NCI-H1694 treated with DMSO at 0.1 percent for 48 hours (cell line): ENCODE data around the gene MFAP3L.
"Not testable (repeated sequence)": the region's sequence is repeated elsewhere in the genome, so short reads cannot be mapped to it uniquely, and the experiment has no call there.

Source experiments
- DNase-seq: peaks from one replicate; lab custom pipeline; 2025; lab: John Stamatoyannopoulos, UW

The MFAP3L gene

DNA sequence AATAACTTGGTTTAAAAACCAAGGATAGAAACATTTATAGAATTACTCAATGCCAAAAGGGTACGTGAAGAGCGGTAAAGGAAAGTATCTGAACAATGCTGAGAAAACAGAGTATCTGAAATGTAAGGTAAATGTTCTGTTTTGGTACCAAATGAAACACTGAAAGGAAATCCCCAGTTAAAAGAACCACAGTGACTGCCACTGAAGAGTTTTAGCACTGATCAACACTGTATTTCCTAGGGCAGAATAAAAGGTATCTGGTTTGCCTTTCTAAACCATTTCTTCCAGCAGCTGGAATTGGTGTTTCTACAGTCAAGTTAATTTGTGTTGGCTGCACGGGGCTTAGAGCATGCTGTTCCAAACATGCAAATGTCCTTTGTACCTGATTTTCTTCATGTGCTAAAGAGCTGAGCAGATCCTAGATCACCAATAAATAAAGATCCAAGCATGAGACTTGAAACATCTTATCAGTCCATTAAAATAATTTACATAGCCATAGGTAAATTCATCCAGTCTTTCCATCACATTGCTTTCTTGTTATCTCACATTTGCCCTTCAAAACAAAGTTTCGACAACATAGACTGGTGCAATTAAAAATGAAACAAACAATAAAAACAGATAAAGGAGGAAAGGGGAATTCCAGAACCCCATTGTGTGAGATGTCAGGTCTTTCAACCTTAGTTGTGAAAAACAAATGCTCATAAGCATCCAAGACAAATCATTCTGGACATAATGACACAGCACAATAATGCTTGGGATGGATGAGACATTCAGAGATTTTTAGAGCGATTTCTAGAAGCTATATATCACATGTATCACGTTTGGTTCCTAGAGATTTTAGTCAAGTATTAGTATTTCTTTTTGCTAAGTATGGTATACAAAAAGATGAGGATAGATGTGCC, 38.6 kb downstream of the MFAP3L start:
- no peak for DNase-seq

DNA sequence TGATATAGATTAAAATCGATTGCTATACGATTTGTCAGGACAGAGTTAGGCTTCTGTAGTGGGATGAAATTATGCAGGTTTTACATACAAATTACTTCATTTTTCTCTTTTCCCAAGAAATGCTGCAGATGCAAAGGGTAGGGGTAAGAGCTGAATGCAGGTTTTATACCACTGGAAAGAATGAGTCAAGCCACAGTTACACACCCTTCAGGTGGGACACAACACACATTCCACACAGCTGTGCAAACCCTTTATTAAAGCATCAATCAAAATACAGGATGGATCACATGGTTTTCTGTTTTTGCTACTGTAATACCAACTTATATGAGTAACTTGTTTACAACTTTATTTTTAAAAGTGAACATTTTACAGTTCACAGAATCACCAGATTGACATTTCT, 39.8 kb downstream of the MFAP3L start:
- no peak for DNase-seq

DNA sequence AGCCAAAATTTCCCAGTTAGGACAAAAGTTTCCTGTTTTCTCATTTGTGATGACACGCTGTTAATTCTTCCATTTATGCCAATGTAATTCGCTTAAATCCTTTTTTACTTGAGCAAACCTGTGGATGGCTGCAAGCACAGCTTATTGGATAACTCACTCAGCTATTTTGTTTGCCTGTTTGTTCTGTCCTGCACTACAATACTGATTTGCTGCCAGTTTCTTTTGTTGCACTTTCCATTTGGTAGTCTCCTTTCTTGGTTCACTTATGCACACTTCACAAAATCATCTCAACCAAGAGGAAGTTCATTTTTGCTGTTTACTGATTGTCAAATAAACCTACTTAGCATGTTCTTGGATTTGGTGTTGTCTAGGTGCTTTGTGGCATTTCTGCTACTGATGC, 40.3 kb downstream of the MFAP3L start:
- no peak for DNase-seq

DNA sequence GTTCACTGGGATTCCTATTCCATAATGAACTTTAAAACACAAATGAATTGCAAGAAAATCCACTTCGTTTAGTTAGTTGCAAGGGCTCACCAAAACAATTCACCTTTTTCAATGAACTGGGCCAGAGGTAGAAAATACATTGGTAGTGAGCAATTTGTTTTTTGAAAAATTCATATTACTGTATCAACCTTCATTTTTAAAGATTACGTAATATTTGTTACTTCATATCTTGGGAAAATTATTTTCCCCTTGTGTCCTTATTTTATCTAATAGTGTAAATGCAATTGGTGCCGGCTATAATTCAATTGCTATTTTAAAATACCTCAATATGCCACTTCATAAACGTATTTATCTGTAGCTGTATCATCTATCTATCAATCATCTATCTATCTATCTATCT, 41.5 kb downstream of the MFAP3L start:
- no peak for DNase-seq

DNA sequence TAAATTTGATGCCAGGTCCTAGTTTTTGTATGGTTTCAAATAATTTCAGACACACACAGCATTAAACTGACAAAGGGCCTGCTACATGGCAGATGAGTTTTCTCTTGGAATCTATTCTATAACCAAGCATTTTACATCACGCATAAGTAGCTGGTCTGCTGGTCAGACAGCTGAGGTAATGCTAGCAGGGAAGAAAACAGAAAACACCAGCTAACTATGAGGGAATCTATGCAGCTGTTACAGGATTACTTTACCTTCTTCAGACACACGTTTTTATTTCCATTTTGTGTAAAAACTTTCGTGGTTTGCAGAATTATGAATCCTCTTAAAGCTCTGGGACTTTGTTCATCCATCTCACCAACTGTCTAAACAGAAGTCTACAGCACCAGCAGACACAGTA, 42.0 kb downstream of the MFAP3L start:
- no peak for DNase-seq

DNA sequence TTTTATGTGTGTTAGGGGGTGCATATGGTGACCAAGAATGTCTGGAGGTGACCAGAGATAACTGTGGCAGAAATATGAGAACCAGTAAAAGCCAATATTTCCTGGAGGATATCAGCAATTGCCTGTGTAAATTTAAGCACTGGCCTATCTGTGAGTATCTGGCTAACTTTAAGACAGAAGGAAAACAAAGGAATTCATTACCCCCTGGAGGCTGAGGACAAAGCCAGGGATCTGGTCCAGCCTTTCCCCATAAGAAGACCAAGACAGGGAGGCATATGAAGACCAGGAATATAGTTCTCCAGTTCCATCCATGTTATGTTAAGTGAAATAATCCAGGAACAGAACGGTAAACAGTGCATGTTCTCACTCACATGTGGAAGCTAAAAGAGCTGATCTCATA, 49.2 kb downstream of the MFAP3L start:
- DNase-seq, result no peak

DNA sequence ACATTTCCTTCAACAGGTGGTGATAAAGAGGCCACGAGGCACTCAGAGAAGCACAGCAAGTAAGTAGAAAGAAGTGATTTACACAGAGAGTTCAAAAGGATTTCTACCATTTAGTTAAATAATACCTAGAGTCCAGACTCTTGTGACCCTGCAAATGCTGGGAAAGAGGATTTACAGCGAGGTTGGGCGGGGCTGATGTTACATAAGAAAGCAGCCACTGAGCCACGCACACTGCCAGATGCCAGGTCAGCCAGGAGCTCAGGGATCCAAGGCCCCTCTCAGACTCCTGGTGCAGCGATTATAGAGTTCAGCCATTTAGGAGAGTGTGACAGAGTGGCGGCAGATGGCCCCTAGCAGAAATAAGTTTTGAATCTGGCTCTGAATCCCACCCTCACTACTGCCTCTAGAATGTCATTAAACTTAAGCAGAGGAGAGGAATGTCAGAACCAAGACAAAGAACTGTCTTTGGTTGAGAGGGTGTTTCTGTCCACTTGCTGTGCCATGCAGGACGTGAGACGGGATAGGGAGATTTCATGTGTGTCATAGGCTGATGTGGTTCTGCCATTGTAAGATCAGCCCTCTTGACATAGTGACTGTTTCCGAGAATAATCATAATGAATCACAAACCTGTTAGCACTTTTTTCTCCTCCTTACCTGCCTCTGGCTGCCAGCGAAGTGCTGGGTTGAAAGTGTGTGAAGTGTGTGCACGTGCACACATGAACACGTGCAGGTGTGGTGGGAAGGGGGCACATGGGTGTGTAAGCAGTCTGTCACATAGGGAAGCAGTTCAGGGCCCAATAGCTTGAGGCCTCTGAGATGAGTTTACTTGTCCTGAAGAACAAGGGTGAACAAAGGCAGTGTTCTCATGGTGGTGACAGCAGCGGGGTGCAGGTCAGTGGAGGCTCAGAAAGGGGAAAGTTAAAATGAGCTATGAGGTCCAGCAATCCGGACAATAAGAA, 50.1 kb downstream of the MFAP3L start:
- no peak for DNase-seq

DNA sequence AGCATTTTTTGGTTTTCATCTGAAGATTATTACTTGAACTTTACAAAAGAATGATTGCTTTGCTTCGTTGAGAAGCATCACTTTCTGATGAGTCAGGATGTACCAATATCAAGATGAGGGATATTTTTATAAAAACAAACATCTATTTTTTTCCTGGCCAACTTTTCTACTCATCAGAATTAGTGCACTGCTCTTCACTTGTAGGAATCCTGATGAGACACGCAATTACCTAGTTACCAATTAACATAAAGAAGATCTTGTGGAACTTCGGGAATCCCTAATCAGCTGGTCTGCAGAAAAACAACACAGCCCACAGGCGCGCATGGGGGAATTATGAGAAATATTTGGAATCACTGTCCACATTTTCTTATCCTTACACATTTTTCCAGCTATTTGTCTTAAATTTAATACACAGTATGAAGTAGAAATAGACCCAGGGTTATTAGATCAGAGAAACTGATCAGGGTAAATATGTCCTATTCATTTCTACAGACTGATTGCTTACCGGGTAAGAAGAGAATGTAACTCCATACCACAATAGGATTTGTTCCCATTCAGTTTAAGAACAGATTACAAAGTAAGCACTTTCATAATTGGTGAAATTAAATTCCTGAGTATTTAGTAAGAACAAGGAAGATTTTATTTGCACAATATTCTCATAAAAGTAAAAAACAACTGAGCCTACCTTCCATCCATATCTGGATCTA, 50.9 kb downstream of the MFAP3L start:
- no peak for DNase-seq

DNA sequence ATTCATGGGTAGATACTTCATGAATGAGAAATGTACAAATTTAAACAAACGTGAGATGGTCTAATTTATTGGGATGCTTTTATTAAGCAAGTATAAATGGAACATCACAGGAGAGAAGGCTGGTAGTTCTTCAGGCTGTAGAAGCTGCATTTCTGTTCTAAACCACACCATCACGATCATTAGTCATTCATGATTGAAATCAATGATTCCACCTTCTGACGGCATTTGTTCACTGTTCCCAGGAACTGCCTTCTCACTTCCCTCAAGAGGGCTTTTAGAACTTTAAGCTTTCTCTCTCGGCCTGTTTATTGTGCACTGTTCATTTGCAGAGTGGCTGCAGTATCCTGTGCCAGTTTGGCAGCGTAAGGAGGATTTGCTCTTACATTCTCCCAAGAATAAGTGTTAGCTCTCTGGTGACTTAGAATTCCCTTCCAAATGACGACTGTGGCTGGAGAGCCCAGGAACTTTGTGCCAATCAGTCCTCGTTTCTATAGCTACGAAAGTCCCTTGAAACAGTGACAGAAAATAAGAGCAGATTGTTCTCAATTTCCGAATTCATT, 54.7 kb downstream of the MFAP3L start:
- DNase-seq, result no peak

DNA sequence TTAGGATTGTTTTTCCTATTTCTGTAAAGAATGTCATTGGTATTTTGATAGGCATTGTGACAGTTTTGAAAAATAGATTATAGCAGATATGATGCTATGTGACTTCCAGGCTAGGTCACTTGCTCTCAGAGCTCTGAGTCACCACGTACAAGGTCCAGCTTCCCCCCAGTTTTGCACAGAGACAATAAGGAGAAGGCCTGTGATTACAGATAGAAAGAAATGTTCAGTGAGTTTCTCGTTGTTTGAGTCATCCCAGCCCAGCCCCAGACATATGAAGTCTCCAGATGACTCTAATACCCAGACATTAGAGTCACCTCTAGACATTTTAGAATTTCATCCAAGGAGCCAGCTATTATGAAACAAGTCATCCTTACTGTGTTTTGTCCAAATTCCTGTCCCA, 57.2 kb downstream of the MFAP3L start:
- no peak for DNase-seq

DNA sequence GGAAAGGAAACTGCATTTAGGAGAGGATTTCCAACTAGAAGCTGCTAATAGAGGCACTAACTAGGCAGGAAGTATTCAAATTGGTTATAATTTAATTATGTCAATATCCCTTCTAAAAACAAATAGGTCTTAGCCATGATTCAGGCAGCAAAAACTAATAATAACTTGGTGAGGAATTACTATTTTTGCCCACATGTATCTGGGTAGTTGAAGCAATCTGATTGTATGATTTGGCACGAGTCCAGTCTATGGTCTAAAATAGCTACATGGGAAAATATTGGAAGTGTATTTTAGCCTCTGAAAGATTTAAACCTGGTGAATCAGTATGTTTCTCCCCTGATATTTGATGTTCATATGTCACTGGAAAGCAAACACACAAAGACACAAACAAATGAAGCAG, 62.2 kb downstream of the MFAP3L start:
- no peak for DNase-seq

DNA sequence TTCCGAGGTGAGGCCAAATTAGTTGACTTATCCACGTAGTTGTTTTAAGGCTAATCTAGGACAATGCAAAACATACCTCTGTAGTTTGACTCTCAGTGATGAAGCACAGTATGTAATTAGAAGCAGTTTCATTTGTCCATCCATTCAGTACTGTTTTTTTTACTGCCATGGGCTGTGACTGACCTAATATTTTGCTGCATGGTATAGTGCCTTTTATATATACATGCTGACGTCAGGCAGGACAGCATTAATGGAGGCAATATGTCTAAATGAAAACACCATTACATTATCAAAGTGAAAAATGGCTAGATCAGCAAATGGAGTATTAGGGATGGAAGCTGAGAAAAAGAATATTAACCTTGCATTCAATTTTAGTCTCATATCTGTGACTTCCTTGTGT, 66.9 kb downstream of the MFAP3L start:
- no peak for DNase-seq

DNA sequence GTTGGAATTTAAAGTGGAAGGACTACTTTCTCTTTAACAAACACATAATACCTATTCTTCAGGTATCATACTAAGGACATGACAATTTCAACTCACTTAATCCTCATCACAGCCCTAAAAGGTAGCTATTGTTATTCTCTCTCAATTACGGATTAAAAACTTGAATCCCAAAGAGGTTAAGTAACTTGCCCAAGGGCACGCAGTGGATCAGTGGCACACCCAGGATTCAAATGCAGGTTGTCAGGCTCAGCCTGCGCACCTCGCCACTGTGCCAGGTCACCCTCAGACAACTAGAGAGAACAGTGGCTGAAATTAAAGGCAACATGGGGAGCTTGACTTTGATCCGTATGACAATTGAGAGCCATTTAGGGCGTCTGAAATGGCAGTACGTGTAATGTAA, 67.6 kb downstream of the MFAP3L start:
- no peak for DNase-seq

DNA sequence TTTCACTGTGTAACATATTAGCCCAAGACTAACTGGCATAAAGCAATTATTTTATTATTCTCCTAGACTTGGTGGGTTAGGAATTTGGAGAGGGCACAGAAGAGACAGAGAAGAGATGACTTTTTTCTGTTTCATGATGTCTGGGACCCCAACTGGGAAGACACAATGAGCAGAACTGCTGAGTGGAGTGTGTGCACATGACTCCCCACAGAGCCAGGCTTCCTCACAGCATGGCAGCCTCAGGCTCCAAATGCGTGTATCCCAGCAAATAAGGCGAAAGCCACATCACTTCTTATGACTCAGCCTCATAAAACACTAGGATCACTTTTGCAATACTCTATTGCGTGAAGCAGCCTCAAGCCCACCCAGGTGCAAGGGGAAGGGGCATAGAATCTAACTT, 68.4 kb downstream of the MFAP3L start:
- no peak for DNase-seq

DNA sequence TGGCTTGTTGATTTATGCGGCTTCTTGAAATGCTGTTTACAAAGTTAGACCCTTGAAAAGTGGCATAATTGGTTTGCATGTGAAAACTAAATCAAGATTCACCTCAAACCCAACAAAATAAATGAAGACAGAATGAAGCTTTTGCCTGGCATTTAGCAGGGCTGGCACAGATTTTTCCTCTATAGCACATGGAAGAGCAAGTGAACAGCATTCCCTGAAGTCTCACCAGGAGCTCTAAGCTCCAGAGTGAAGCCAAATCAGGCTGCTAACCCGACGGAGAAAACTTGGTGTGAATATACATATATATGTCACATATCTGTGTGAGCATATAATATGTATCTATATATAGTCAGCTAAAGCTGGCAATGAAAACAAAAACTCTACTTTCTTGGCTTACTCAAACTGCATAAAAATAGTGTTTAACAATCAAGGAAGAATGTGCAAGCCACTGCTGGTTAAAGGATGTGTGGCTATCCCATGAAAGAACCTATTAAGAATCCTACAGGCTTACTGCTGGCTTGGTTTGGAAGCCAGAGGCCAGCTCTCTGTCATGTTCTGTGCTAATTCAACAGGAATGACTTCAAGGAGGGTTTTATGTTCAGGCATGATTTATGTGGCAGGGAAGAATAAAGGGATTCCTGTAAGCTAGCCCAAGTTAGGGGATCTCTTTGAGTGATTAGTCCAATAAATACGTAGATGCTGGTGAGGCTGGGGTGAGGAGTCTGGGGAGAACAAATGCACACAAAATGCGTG, 69.9 kb downstream of the MFAP3L start:
- DNase-seq, result no peak

DNA sequence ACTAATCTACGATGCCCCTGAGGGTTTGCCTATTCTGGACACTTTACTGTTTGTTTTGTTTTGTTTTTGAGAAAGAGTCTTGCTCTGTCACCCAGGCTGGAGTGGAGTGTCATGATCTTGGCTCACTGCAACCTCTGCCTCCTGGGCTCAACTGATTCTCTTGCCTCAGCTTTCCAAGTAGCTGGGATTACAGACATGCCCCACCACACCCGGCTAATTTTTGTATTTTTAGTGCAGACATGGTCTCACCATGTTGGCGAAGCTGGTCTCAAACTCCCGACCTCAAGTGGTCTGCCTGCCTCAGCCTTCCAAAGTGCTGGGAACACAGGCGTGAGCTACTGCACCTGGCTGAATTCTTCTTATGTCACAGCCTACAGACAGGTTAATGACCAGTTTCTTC, 70.7 kb downstream of the MFAP3L start:
- DNase-seq, result no peak

DNA sequence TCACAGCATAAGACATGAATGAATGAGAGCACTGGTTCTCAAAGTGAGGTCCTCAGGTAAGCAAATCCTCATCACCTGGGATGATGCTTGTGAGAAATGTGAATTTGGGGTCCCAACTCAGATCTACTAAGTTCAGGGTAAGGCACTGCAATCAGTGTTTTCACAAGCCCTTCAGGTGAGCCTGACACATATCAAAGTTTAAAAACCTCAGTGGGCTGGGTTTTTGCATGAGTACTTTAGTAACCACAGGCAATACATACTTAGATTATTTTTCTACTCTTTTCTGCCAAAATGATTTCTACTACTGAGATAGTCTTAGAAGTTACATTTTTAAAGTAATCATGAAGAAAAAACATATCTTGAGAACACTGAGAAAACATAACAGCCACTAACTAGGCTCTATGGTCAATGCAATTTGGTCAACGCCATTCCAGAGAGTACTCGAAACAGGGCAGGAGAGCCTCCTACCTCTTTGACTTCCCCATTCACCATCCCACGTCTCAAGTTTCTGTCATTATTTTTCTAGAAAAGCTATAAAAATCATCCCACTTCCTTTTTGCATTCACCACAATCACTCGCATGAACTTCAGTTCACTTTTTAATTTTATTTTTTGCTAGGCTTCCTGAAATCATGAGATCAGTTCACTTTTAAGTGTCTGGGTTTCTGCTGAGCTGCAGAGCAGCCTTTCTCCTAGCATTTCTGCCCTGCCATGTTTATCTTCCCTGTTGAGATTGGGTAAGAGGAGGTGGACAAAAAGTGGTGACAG, 73.8 kb downstream of the MFAP3L start:
- DNase-seq, result no peak

DNA sequence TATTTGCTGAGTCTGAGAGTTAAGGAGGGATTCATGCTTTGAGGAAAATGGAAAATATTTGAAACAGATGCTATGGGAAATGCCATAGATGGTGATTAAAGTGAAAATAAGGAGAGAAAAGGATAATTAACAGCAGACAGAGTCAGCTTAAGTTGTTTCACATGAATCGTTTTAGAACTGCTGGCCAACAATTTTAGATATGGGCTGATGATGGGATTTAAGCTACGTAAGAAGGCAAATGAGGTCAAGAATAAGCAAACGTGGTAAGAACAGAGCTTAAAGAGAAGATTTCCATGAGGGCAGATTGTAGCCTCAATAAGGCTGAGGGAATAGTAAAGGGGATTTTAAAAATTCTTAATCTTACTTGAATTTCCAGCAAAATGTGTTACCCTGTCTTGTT, 77.9 kb downstream of the MFAP3L start:
- DNase-seq, result no peak

DNA sequence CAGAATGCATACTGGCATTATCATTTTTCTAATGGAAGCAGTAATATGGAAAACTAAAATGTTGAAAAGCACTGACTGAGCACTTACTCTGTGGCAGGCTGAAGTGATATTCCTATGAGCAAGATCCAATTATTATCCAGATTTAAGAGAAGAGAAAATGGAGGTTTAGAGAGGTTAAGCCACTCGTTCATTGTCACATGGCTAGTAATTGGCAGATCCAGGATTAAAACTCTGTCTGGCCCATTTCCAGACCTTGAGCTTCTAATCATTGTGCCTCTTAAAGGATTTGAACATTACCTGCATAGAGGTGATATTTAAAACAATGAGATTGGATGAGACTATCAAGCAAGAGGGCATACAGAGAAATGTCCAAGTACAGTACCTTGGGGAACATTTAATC, 80.6 kb downstream of the MFAP3L start:
- no peak for DNase-seq

DNA sequence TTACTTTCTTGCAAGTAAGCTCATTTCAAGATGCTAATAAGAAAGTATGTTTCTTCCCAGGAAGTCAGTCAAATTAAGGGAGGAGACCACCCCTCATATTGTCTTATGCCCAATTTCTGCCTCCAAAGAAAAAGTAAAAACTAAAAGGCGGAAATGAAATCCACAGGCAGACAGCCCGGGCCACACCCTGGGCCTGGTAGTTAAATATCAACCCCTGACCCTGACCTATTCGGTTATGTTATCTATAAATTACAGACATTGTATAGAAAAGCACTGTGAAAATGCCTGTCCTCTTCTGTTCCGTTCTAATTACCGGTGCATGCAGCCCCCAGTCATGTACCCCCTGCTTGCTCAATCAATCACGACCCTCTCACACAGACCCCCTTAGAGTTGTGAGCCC, 82.6 kb downstream of the MFAP3L start:
- DNase-seq, result not testable (repeated sequence)

DNA sequence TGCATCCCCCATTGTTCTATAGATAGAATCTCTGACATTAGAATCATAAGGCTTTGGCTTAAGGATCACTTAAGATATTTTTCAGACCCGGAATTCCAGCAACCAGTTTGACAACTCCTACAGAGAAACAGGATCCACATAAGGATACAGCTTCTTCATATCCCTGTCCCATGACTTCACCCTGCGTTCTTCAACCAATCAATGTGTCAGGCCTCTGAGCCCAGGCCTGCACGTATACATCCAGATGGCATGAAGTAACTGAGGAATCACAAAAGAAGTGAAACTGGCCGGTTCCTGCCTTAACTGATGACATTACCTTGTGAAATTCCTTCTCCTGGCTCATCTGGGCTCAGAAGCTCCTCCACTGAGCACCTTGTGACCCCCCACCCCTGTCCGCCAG, 85.1 kb downstream of the MFAP3L start:
- no peak for DNase-seq
